A549 (cell line): Measurements from ENCODE around the gene RHOF. TPM values are rescaled to one million over a fixed set of nuclear protein-coding genes. Genes with fewer than 3 reads are reported as not detected.

Experiments used
- ATAC-seq, 2 experiments: fragments of 200-7000 bp in 1 of 2; fragments of >200 bp in 1 of 2; cut with Nextera tagmentation in 1 of 2; cut with Tn5 transposase in 1 of 2; 3 replicates each; pipeline versions ENCODE4 v1.8.0 to v1.9.1; 2018 to 2020; ENCODE audit warnings: mild to moderate bottlenecking in 1 of 2, moderate library complexity in 1 of 2
- CTCF ChIA-PET: fragments of 300-600 bp; sonication (Branson Sonifier 250); formaldehyde crosslinking; extraction: SDS; loops from one replicate; lab custom pipeline; 2021; ENCODE audit warnings: antibody characterized with exemption, inconsistent platforms; lab: Yijun Ruan, JAX
- POLR2A ChIA-PET: fragments of 350-600 bp; formaldehyde crosslinking; extraction: SDS; loops from one replicate; lab custom pipeline; 2021; ENCODE audit warnings: antibody characterized with exemption, inconsistent platforms; lab: Yijun Ruan, JAX
- DNase-seq, 2 experiments: peaks; one replicate each; pipeline versions ENCODE4 v3.0.0 to v3.0.0-alpha.2; 2011 to 2016; ENCODE audit warnings: low read depth in 1 of 2, low spot score in 1 of 2
- FAIRE-seq: peaks from 2 replicates; lab custom pipeline; 2011; peaks lifted over from hg19 to GRCh38; lab: Jason Lieb, UNC
- H3K27ac ChIP-seq, 2 experiments: fragments of >200 bp; sonication (Bioruptor Twin); formaldehyde crosslinking; 3 replicates each; pipeline ENCODE4 v1.5.1; 2016 to 2017
- H3K4me1 ChIP-seq: fragments of >200 bp; sonication (Bioruptor Twin); formaldehyde crosslinking; 3 replicates; pipeline ENCODE4 v1.6.1; 2016
- H3K4me2 ChIP-seq: fragments of >200 bp; sonication (Bioruptor Twin); formaldehyde crosslinking; 3 replicates; pipeline ENCODE4 v1.6.1; 2016
- H3K4me3 ChIP-seq: fragments of >200 bp; sonication (Bioruptor Twin); formaldehyde crosslinking; 3 replicates; pipeline ENCODE4 v1.5.1; 2016
- H3K9me3 ChIP-seq: fragments of >200 bp; sonication (Bioruptor Twin); formaldehyde crosslinking; 3 replicates; pipeline ENCODE4 v1.6.1; 2016
- CBX2 ChIP-seq: fragments of 200-600 bp; sonication (generic); IDR thresholded peaks from 2 replicates; pipeline ENCODE4 v1.6.1; 2016; ENCODE audit warnings: low read depth, mild to moderate bottlenecking, borderline replicate concordance
- CHD4 ChIP-seq: fragments of 200-600 bp; sonication (generic); IDR thresholded peaks from 2 replicates; pipeline ENCODE4 v1.6.1; 2016; ENCODE audit warnings: antibody characterized with exemption, mild to moderate bottlenecking, borderline replicate concordance
- EHMT2 ChIP-seq: fragments of 200-600 bp; sonication (generic); IDR thresholded peaks from 2 replicates; pipeline ENCODE4 v1.6.1; 2016; ENCODE audit warnings: antibody characterized with exemption, low read depth, mild to moderate bottlenecking, moderate library complexity
- FOSL2 ChIP-seq, 2 experiments: fragments of 450-650 bp in 1 of 2; fragments of >200 bp in 1 of 2; sonication (Bioruptor Twin) in 1 of 2; formaldehyde crosslinking; IDR thresholded peaks; 2 replicates each; pipeline versions ENCODE4 v1.5.0 to v1.6.1; 2016 to 2020; ENCODE audit warnings: mild to moderate bottlenecking in 1 of 2, moderate library complexity in 1 of 2
- FOXS1 ChIP-seq: fragments of 250-450 bp; sonication (Bioruptor Pico); IDR thresholded peaks from 2 replicates; pipeline ENCODE4 v1.5.0; 2020; ENCODE audit warnings: mild to moderate bottlenecking, moderate library complexity
- GATA3 ChIP-seq: IDR thresholded peaks from 2 replicates; pipeline ENCODE4 v1.6.1; 2012; ENCODE audit warnings: borderline replicate concordance
- HDAC2 ChIP-seq: fragments of 200-600 bp; sonication (generic); IDR thresholded peaks from 2 replicates; pipeline ENCODE4 v1.6.1; 2016
- HOXA7 ChIP-seq: fragments of 250-450 bp; sonication (Bioruptor Pico); IDR thresholded peaks from 2 replicates; pipeline ENCODE4 v1.5.0; 2020; ENCODE audit warnings: mild to moderate bottlenecking, moderate library complexity
- HOXB13 ChIP-seq: fragments of 250-450 bp; sonication (Bioruptor Pico); IDR thresholded peaks from 2 replicates; pipeline ENCODE4 v1.5.0; 2020; ENCODE audit warnings: low read depth, mild to moderate bottlenecking, moderate library complexity
- JUN ChIP-seq, 2 experiments: fragments of >200 bp; sonication (Bioruptor Twin); formaldehyde crosslinking; IDR thresholded peaks; 2 replicates in 1 of 2; 3 replicates in 1 of 2; pipeline ENCODE4 v1.6.1; 2016 to 2017
- KDM5A ChIP-seq: fragments of 200-600 bp; sonication (generic); IDR thresholded peaks from 2 replicates; pipeline ENCODE4 v1.6.1; 2016; ENCODE audit warnings: antibody characterized with exemption, mild to moderate bottlenecking
- MAFK ChIP-seq: fragments of 450-650 bp; IDR thresholded peaks from 2 replicates; pipeline ENCODE4 v1.6.1; 2014; ENCODE audit not compliant: partially characterized antibody
- MYC ChIP-seq: IDR thresholded peaks from 2 replicates; pipeline ENCODE4 v1.6.1; 2012; ENCODE audit warnings: mild to moderate bottlenecking, inconsistent platforms, low read length, improper control_type of control experiment, borderline replicate concordance
- NPAS2 ChIP-seq: fragments of 250-450 bp; sonication (Bioruptor Pico); IDR thresholded peaks from 2 replicates; pipeline ENCODE4 v1.8.0; 2022; ENCODE audit warnings: mild to moderate bottlenecking, moderate library complexity, borderline replicate concordance
- NR3C1 ChIP-seq: fragments of >200 bp; sonication (Bioruptor Twin); formaldehyde crosslinking; IDR thresholded peaks from 3 replicates; pipeline ENCODE4 v1.6.1; 2017
- POLR2A ChIP-seq: IDR thresholded peaks from 2 replicates; pipeline ENCODE4 v1.6.1; 2012; ENCODE audit warnings: mild to moderate bottlenecking, low read length
- RAD21 ChIP-seq, 2 experiments: fragments of >200 bp in 1 of 2; sonication (Bioruptor Twin) in 1 of 2; formaldehyde crosslinking in 1 of 2; IDR thresholded peaks in 1 of 2; conservative IDR thresholded peaks in 1 of 2; 2 replicates in 1 of 2; 3 replicates in 1 of 2; pipeline ENCODE4 v1.6.1; 2012 to 2018; ENCODE audit warnings: inconsistent platforms in 1 of 2
- RCOR1 ChIP-seq: fragments of 150-350 bp; IDR thresholded peaks from 2 replicates; pipeline ENCODE4 v1.6.1; 2014; ENCODE audit warnings: antibody characterized with exemption, low read length, low read depth
- RFX5 ChIP-seq: fragments of 450-650 bp; IDR thresholded peaks from 2 replicates; pipeline ENCODE4 v1.7.1; 2014; ENCODE audit warnings: antibody characterized with exemption, mild to moderate bottlenecking, moderate library complexity
- SMC3 ChIP-seq: fragments of >200 bp; sonication (Bioruptor Twin); formaldehyde crosslinking; IDR thresholded peaks from 3 replicates; pipeline ENCODE4 v1.6.1; 2018; ENCODE audit warnings: inconsistent platforms
- ZC3H11A ChIP-seq: fragments of 450-650 bp; IDR thresholded peaks from 2 replicates; pipeline ENCODE4 v1.6.1; 2014; ENCODE audit warnings: antibody characterized with exemption, mild to moderate bottlenecking
- ZNF302 ChIP-seq: fragments of 250-450 bp; sonication (Bioruptor Pico); IDR thresholded peaks from 2 replicates; pipeline ENCODE4 v1.9.0; 2021; ENCODE audit warnings: inconsistent platforms, mild to moderate bottlenecking, moderate library complexity
- WGBS: methylation state at CpG from one replicate; pipeline ENCODE4 v1.1.6; 2017; ENCODE audit errors: missing lambda C conversion rate; 5-methylcytosine and 5-hydroxymethylcytosine counted together
- polyA plus RNA-seq, 4 experiments: library from polyadenylated mRNA; depleted of rRNA in 3 of 4; stranded (reverse); fragments of >200 nt; fragmentation: RNase III in 1 of 4; extraction: RNeasy Plus Mini Kit Qiagen cat#74134 plus additional on column Dnase treatment in 1 of 4; gene quantifications; 2 replicates in 3 of 4; 3 replicates in 1 of 4; pipeline ENCODE4 v1.2.3, GENCODE V29; 2011 to 2017
- TF ChIP-seq, protein P1 (sequence below): IDR thresholded peaks from 2 replicates; pipeline ENCODE4 v1.6.1; 2012; ENCODE audit warnings: low read depth, borderline replicate concordance
- TF ChIP-seq, protein P2 (sequence below): IDR thresholded peaks from 2 replicates; pipeline ENCODE4 v1.6.1; 2012
- TF ChIP-seq, protein P3 (sequence below): fragments of 200-600 bp; sonication (generic); IDR thresholded peaks from 2 replicates; pipeline ENCODE4 v1.6.1; 2016; ENCODE audit warnings: antibody characterized with exemption, mild to moderate bottlenecking, moderate library complexity
- TF ChIP-seq, protein P4 (sequence below): fragments of >200 bp; sonication (Bioruptor Twin); formaldehyde crosslinking; IDR thresholded peaks from 2 replicates; pipeline ENCODE4 v1.6.1; 2016
- TF ChIP-seq, protein P5 (sequence below): fragments of >200 bp; sonication (Bioruptor Twin); formaldehyde crosslinking; IDR thresholded peaks from 3 replicates; pipeline ENCODE4 v1.6.1; 2016

RHOF gene
- polyA plus RNA-seq, 2 of the 4 experiments (the other 2 are of a cell fraction), result 47.1 to 52.3 TPM

DNA sequence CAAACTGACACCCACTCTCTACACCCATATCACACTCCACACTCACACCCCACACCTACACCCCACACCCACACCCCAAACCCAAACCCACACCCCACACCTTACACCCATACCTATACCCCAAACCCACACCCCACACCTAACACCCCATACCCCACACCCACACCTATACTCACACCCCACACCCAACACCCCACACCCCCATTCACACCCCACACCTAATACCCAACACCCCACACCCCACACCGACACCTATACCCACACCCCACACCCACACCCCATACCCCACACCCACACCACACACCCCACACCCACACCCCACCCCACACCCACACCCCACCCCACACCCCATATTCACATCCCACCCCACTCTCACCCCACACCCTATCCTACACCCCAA, 42.5 kb downstream of the RHOF start:
- CTCF ChIA-PET, result interaction anchor here (1.7 kb wide), 1 partner anchor 10 kb away, joined by 3 read pairs; no protein-coding TSS in a partner anchor
- DNase-seq, result no peak
- Histone ChIP-seq H3K9me3 (no peaks in the 10 kb centered on the region), H3K4me3 (no peak overlapping the region), H3K27ac (peak overlapping the region in 1 of 2 experiments; percentile 87; a peak in 4 of 6 replicates), H3K4me2 (no peak overlapping the region), H3K4me1 (peaks cover 23% of the 10 kb centered on the region)
- FAIRE-seq, result no peak
- WGBS, result no CpG with 5 or more reads among the region's 1 CpG
- ATAC-seq, result no peak
- TF ChIP-seq JUN (IDR thresholded peaks at IDR 0.05) (no peak), RCOR1 (no peak), RAD21 (conservative IDR thresholded peaks at IDR 0.05 in 1 of 2, IDR thresholded peaks at IDR 0.05 in 1 of 2) (no peak), NR3C1 (no peak), KDM5A (no peak), EHMT2 (no peak), MAFK (no peak), CBX2 (no peak), RFX5 (no peak), FOSL2 (IDR thresholded peaks at IDR 0.05) (no peak), FOSL2 (CRISPR knock-in tag; IDR thresholded peaks at IDR 0.05) (no peak), MYC (no peak), HOXB13 (no peak), HOXA7 (CRISPR knock-in tag) (no peak), CHD4 (no peak), POLR2A (no peak)
- TF ChIP-seq, protein P1, sequence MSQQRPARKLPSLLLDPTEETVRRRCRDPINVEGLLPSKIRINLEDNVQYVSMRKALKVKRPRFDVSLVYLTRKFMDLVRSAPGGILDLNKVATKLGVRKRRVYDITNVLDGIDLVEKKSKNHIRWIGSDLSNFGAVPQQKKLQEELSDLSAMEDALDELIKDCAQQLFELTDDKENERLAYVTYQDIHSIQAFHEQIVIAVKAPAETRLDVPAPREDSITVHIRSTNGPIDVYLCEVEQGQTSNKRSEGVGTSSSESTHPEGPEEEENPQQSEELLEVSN, result no peak
- TF ChIP-seq, protein P2, sequence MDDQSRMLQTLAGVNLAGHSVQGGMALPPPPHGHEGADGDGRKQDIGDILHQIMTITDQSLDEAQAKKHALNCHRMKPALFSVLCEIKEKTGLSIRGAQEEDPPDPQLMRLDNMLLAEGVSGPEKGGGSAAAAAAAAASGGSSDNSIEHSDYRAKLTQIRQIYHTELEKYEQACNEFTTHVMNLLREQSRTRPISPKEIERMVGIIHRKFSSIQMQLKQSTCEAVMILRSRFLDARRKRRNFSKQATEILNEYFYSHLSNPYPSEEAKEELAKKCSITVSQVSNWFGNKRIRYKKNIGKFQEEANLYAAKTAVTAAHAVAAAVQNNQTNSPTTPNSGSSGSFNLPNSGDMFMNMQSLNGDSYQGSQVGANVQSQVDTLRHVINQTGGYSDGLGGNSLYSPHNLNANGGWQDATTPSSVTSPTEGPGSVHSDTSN, result no peak
- TF ChIP-seq, protein P3, sequence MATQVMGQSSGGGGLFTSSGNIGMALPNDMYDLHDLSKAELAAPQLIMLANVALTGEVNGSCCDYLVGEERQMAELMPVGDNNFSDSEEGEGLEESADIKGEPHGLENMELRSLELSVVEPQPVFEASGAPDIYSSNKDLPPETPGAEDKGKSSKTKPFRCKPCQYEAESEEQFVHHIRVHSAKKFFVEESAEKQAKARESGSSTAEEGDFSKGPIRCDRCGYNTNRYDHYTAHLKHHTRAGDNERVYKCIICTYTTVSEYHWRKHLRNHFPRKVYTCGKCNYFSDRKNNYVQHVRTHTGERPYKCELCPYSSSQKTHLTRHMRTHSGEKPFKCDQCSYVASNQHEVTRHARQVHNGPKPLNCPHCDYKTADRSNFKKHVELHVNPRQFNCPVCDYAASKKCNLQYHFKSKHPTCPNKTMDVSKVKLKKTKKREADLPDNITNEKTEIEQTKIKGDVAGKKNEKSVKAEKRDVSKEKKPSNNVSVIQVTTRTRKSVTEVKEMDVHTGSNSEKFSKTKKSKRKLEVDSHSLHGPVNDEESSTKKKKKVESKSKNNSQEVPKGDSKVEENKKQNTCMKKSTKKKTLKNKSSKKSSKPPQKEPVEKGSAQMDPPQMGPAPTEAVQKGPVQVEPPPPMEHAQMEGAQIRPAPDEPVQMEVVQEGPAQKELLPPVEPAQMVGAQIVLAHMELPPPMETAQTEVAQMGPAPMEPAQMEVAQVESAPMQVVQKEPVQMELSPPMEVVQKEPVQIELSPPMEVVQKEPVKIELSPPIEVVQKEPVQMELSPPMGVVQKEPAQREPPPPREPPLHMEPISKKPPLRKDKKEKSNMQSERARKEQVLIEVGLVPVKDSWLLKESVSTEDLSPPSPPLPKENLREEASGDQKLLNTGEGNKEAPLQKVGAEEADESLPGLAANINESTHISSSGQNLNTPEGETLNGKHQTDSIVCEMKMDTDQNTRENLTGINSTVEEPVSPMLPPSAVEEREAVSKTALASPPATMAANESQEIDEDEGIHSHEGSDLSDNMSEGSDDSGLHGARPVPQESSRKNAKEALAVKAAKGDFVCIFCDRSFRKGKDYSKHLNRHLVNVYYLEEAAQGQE, result no peak
- TF ChIP-seq, protein P4, sequence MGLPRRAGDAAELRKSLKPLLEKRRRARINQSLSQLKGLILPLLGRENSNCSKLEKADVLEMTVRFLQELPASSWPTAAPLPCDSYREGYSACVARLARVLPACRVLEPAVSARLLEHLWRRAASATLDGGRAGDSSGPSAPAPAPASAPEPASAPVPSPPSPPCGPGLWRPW, result no peak
- POLR2A ChIA-PET, result no interaction called here

DNA sequence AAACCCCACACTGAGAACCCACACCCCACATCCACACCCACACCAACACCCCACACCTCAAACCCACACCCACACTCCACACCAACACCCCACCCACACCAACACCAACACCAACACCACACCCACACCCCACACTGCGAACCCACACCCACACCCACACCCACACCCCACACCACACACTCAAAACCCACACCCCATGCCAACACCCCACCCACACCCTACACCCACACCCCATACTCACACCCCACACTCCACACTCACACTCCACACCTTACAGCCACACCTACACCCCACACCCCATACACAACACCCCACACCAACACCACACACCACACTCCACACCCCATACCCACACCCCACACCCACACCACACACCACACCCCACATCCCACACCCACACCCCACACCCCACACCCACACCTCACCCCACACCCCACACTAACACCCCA, 43.0 kb downstream of the RHOF start:
- H3K27ac ChIP-seq, result peak overlapping the region; percentile 87 to 88; a peak in 5 of 6 replicates
- no peak for FAIRE-seq
- no peaks in the 10 kb centered on the region for H3K9me3 ChIP-seq
- POLR2A ChIA-PET, result no interaction called here
- H3K4me2 ChIP-seq, result no peak overlapping the region
- 0% methylated on average over 1 of the region's 1 CpG for whole genome bisulfite sequencing
- ATAC-seq, result no peak
- DNase-seq, result no peak
- TF ChIP-seq HOXB13 (no peak), FOXS1 (CRISPR knock-in tag) (no peak), GATA3 (no peak), ZNF302 (CRISPR knock-in tag) (no peak), NPAS2 (CRISPR knock-in tag) (no peak), RAD21 (conservative IDR thresholded peaks at IDR 0.05 in 1 of 2, IDR thresholded peaks at IDR 0.05 in 1 of 2) (no peak), SMC3 (no peak), MYC (no peak), HDAC2 (no peak), ZC3H11A (no peak)
- TF ChIP-seq, protein P5, sequence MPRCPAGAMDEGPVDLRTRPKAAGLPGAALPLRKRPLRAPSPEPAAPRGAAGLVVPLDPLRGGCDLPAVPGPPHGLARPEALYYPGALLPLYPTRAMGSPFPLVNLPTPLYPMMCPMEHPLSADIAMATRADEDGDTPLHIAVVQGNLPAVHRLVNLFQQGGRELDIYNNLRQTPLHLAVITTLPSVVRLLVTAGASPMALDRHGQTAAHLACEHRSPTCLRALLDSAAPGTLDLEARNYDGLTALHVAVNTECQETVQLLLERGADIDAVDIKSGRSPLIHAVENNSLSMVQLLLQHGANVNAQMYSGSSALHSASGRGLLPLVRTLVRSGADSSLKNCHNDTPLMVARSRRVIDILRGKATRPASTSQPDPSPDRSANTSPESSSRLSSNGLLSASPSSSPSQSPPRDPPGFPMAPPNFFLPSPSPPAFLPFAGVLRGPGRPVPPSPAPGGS, result no peak
- TF ChIP-seq, all 56 proteins: peak for 0
- H3K4me1 ChIP-seq, result peaks cover 23% of the 10 kb centered on the region
- no peak overlapping the region for H3K4me3 ChIP-seq
- CTCF ChIA-PET, result interaction anchor here (2.5 kb wide), 1 partner anchor 44 kb away, joined by 16 read pairs; the partner anchor contains the start of gene RHOF
